ENCODE data around the gene MPST.
A peak's percentile ranks its signal among the peaks of the same experiment; 100 is the strongest.

Gene MPST

GRCh38 chr22:37023743-37024338 lies 4.3 kb downstream of the MPST start:
- no peak for DNase-seq

DNA sequence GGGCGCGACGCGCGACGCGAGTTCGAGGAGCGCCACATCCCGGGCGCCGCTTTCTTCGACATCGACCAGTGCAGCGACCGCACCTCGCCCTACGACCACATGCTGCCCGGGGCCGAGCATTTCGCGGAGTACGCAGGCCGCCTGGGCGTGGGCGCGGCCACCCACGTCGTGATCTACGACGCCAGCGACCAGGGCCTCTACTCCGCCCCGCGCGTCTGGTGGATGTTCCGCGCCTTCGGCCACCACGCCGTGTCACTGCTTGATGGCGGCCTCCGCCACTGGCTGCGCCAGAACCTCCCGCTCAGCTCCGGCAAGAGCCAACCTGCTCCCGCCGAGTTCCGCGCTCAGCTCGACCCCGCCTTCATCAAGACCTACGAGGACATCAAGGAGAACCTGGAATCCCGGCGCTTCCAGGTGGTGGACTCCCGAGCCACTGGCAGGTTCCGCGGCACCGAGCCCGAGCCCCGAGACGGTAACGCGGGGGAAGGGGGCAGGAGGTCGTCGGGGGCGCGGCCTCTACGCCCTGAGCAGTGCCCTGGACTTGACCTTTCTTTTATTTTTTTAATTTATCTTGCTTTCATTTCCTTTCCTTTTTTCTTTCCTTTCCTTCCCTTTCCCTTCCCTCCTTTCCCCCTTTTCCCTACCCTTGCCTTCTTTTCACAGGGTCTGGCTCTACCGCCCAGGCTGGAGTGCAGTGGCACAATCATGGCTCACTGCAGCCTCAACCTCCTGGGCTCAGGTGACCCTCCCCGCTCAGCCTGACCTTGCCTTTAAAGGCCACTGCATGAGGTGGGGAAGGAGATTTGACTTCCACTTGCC lies 5.0 kb downstream of the MPST start:
- no peak for DNase-seq

DNA sequence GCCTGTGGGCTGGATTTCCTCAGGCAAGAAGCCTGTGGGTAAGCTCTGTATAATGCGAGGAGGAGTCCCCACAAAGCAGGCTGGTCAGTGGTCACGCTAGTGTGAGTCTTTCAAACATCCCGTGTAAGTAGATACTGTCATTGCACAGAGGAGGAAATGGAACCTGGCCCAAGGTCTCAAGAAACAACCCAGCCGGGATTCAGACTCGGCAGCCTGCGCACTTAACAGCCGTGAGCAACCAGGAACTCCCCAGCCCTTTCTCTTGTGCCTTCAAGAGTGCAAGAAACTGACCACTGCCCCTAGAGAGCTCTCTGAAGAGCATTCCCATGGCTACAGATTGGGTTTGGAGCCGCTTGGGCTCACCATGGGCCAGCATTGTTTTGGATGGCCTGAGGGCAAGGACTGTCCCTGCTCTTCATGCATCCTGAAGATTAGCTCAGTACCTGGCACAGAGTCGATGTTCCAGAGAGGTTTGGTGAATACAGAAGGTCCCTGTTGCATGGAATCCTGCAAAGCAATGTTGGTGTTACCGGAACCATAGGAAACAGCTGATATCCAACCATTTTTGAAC lies 6.0 kb downstream of the MPST start:
- DNase-seq: no peak

DNA sequence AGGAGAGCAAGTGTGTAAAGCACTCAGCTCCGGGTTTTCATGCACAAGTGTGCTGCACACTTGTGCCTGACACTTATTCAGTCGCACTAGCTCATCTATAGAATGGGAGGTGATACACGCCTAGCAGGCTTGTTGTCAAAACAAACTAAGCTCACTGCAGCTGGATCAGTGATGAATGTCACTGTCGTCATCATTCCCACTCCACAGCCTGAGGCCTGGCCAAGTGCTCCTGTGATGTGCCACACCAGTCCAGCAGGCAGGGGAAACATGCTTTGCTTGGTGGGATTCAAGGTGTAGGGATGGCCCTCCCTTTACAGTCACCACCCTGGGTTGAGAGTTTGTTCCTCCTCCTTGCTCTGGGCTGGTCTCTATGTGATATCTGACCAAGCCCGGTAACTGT lies 6.8 kb downstream of the MPST start:
- DNase-seq: no peak

GRCh38 chr22:37027556-37027955 lies 8.0 kb downstream of the MPST start:
- no peak for DNase-seq

GRCh38 chr22:37028692-37029674 lies 9.4 kb downstream of the MPST start:
- DNase-seq: no peak

- no peak for DNase-seq
Measured at GRCh38 chr22:37030560-37031281, 11.2 kb downstream of the MPST start.

GRCh38 chr22:37032134-37032534 lies 12.6 kb downstream of the MPST start:
- DNase-seq: no peak

- no peak for DNase-seq
Measured at GRCh38 chr22:37032535-37033460, 13.3 kb downstream of the MPST start.

- DNase-seq: no peak
Measured at GRCh38 chr22:37033605-37034430, 14.3 kb downstream of the MPST start.

DNA sequence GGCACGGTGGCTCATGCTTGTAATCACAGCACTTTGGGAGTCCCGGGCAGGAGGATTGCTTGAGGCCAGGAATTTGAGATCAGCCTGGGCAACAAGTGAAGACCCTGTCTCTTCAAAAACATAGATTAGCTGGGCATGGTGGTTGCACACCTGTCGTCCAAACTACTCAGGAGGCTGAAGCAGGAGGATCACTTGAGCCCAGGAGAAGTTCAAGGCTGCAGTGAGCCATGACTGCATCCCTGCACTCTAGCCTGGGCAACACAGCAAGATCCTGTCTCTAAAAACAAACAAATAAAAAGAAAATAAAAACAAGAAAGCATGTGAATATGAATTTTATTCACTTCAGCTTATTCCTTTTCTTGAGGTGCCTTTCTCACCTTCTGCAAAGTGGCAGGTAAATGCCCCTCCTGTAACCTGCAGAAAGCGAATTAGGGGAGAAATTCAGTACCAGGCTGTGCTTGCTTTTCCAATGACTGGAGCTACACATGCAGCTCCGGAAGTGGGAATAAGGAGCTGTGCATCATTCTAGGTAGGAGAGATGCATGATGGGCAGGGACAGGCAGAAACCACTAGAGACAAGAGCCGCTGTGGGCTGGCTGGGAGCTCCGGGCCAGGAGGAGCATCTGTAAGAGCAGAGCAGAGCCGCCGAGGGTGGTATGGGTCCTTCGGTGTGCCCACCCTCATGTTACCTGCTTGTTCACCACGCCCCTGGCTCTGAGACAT lies 17.3 kb downstream of the MPST start:
- DNase-seq: no peak

DNA sequence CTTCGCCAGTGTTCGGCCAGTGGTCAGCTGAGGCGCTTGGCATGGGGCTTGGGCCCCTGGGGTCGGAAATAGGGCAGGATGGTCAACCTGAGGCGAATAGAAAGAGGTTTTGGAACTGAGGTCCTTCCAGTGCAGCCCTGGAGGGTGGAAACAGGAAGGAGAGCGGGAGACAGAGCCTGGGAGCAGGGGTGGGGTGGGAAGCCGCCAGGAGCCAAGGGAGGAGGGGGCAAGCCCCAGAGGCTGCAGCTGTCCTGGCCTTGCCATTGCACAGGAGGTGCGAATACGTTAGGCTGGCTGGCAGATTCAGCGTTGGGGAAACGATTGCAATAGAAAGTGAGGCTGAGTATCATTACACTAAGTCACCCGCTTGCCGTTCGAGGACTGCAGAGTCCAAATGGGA lies 18.1 kb downstream of the MPST start:
- DNase-seq: no peak

DNA sequence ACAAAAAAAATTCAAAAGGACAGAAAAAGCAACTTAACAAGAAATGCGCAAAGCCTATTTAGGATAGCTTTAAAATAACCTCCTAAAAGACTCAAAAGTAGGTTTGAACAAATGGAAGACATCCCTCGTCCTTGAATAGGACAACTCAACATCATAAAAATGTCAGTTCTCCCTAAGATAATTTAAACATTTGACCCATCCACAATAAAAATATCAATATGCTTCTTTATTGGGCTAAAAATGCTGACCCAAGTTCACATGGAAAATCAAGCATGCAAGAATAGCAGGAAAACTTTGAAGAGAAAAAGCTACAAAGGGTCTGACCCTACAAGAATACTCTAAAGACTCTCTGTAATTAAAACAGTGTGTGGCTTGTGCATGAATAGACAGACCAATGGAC lies 19.9 kb downstream of the MPST start:
- DNase-seq: no peak

DNA sequence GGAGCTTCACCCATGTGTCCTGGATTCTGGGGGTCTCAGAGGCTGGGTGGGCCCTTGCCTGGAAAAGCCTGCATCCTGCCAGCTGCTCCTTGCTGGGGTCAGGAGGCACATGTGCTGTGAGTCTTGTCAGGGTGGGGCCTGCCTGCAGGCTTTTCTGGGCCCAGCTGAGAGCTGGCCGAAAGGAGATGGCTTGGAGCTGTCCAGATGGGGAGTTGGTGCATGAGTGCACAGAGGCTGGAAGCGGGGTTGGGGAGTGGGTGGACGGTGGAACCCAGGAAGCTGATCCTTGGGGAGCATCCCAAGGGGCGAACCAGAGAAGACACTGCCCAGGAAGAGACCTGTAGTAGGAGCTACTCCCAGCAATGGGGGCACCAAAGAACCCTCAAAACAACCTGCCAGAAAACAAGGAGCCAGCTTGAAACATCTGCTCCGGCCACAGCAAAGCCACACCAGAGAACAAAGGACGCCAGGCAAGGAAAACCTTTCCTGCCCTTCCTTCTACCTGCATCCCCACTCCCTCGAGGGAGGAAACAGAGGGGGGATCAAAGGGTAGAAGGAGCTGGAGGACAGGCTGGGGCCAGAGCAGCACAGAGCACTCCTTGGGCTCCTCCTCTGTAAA lies 23.8 kb downstream of the MPST start:
- DNase-seq: no peak

DNA sequence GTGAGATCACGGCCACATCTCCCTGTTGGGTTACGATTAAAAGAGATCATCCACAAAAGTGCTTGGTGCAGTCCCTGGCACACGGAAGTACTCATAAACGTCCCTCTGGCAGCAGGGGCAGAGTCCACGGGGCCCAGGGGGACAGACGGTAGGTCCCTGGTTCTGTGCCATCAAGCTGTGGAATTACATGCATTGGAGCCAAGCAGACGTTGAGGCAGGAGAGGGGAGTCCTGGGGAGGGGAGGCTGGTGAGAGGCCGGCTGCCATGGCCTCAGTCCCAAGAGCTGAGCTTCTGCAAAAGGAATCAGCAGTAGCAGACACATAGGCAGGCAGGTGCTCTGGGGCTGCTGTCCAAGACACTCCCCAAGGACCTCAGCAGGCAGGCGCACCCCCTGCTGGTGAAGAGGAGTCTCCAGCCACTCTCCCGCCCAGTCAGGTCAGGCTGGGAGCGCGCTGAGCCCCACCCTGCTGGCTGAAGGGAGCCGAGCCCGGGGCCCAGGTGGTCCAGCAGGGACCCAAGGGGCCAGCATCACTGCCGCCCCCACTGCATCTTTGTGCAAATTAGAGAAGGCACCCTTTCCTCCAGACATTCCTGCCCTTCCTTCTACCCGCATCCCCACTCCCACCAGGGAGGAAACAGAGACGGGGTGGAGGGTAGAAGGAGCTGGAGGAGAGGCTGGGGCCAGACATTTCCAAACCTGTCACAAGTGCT lies 24.4 kb downstream of the MPST start:
- DNase-seq: peak; percentile 49

GRCh38 chr22:37044634-37045625 lies 25.4 kb downstream of the MPST start:
- DNase-seq: no peak

- DNase-seq: no peak
Measured at GRCh38 chr22:37045958-37046357, 26.4 kb downstream of the MPST start.
